GM18499 (cell line): ENCODE measurements around the gene WNT7B.

Experiments used
- ATAC-seq: cut with Tn5 transposase; IDR thresholded peaks from one replicate; pipeline ENCODE4 v1.9.1; 2021; ENCODE audit warnings: moderate number of reproducible peaks; ENCODE audit not compliant: insufficient read depth, unreplicated experiment

The WNT7B gene

GRCh38 chr22:45975164-45976161, 1.5 kb downstream of the WNT7B start:
- ATAC-seq = no peak

GRCh38 chr22:45974498-45974897, 2.5 kb downstream of the WNT7B start:
- no peak for ATAC-seq

GRCh38 chr22:45972889-45973253, 4.1 kb downstream of the WNT7B start:
- ATAC-seq = no peak

GRCh38 chr22:45972091-45972888, 4.7 kb downstream of the WNT7B start:
- no peak for ATAC-seq

- ATAC-seq = no peak
Measured at GRCh38 chr22:45971408-45972028, 5.4 kb downstream of the WNT7B start.

GRCh38 chr22:45970705-45971407, 6.1 kb downstream of the WNT7B start:
- no peak for ATAC-seq

GRCh38 chr22:45969801-45970470, 7.0 kb downstream of the WNT7B start:
- ATAC-seq = no peak

GRCh38 chr22:45969414-45969799, 7.6 kb downstream of the WNT7B start:
- no peak for ATAC-seq

GRCh38 chr22:45968751-45969413, 8.1 kb downstream of the WNT7B start:
- ATAC-seq = no peak

GRCh38 chr22:45968003-45968650, 8.8 kb downstream of the WNT7B start:
- ATAC-seq = no peak

GRCh38 chr22:45966895-45967365, 10.0 kb downstream of the WNT7B start:
- no peak for ATAC-seq

- no peak for ATAC-seq
Measured at GRCh38 chr22:45966320-45966894, 10.6 kb downstream of the WNT7B start.

GRCh38 chr22:45965563-45965962, 11.4 kb downstream of the WNT7B start:
- no peak for ATAC-seq

GRCh38 chr22:45964926-45965527, 11.9 kb downstream of the WNT7B start:
- ATAC-seq = no peak

- ATAC-seq = no peak
Measured at GRCh38 chr22:45964372-45964771, 12.6 kb downstream of the WNT7B start.

GRCh38 chr22:45963821-45964220, 13.1 kb downstream of the WNT7B start:
- no peak for ATAC-seq

- no peak for ATAC-seq
Measured at GRCh38 chr22:45962756-45963324, 14.1 kb downstream of the WNT7B start.

- no peak for ATAC-seq
Measured at GRCh38 chr22:45962434-45962718, 14.6 kb downstream of the WNT7B start.
